ENCODE results near the gene DNAJB6.

Gene DNAJB6

GRCh38 chr7:157459966-157460365 lies 123.2 kb downstream of the DNAJB6 start:
- TF ChIP-seq, protein P1, sequence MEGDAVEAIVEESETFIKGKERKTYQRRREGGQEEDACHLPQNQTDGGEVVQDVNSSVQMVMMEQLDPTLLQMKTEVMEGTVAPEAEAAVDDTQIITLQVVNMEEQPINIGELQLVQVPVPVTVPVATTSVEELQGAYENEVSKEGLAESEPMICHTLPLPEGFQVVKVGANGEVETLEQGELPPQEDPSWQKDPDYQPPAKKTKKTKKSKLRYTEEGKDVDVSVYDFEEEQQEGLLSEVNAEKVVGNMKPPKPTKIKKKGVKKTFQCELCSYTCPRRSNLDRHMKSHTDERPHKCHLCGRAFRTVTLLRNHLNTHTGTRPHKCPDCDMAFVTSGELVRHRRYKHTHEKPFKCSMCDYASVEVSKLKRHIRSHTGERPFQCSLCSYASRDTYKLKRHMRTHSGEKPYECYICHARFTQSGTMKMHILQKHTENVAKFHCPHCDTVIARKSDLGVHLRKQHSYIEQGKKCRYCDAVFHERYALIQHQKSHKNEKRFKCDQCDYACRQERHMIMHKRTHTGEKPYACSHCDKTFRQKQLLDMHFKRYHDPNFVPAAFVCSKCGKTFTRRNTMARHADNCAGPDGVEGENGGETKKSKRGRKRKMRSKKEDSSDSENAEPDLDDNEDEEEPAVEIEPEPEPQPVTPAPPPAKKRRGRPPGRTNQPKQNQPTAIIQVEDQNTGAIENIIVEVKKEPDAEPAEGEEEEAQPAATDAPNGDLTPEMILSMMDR (IDR thresholded peaks at IDR 0.05), result no peak
- no peak overlapping the region for H3K27ac ChIP-seq
- H3K4me2 ChIP-seq (ENCODE audit: low read length), result no peak overlapping the region
- H3K9ac ChIP-seq, result no peak overlapping the region
- no peaks in the 10 kb centered on the region for H3K36me3 ChIP-seq (ENCODE audit: control insufficient read depth, insufficient read depth, low read length)
- no peaks in the 10 kb centered on the region for H3K9me3 ChIP-seq (ENCODE audit: control insufficient read depth, low read length)
- H3K27me3 ChIP-seq (ENCODE audit: control insufficient read depth, insufficient read depth, low read length), result peaks cover 3% of the 10 kb centered on the region
- no peak overlapping the region for H2AFZ ChIP-seq
- no peak overlapping the region for H3K4me3 ChIP-seq (ENCODE audit: low read depth, low read length)
- H3K79me2 ChIP-seq, result no peaks in the 10 kb centered on the region
- H3K4me1 ChIP-seq, result no peaks in the 10 kb centered on the region

DNA sequence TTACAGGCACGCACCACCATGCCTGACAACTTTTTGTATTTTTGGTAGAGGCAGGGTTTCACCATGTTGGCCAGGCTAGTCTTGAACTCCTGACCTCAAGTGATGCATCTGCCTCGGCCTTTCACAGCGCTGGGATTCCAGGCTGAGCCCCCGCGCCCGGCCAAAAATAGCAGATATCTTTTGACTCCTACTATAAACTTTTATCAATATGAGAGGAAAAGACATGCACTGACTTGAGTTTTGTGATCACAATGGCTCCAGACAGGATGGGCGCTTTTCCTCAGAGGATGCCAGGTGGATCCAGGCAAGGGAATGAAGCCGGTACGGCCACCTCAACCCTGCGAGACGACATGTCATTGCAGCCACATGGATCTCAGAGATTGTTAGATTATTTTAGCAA lies 123.9 kb downstream of the DNAJB6 start:
- H3K27ac ChIP-seq, result no peak overlapping the region
- H2AFZ ChIP-seq, result no peak overlapping the region
- peaks cover 7% of the 10 kb centered on the region for H3K27me3 ChIP-seq (ENCODE audit: control insufficient read depth, insufficient read depth, low read length)
- TF ChIP-seq, protein P1 (IDR thresholded peaks at IDR 0.05), result no peak
- H3K9me3 ChIP-seq (ENCODE audit: control insufficient read depth, low read length), result no peaks in the 10 kb centered on the region
- H3K4me1 ChIP-seq, result no peaks in the 10 kb centered on the region
- no peak overlapping the region for H3K4me3 ChIP-seq (ENCODE audit: low read depth, low read length)
- H3K79me2 ChIP-seq, result no peaks in the 10 kb centered on the region
- H3K4me2 ChIP-seq (ENCODE audit: low read length), result no peak overlapping the region
- H3K36me3 ChIP-seq (ENCODE audit: control insufficient read depth, insufficient read depth, low read length), result no peaks in the 10 kb centered on the region
- H3K9ac ChIP-seq, result no peak overlapping the region

- Histone ChIP-seq H3K9ac (no peak overlapping the region), H3K4me3 (ENCODE audit: low read depth, low read length) (no peak overlapping the region), H3K9me3 (ENCODE audit: control insufficient read depth, low read length) (no peaks in the 10 kb centered on the region), H3K27ac (no peak overlapping the region), H3K4me1 (no peaks in the 10 kb centered on the region), H3K27me3 (ENCODE audit: control insufficient read depth, insufficient read depth, low read length) (peaks cover 12% of the 10 kb centered on the region), H3K4me2 (ENCODE audit: low read length) (no peak overlapping the region), H2AFZ (no peak overlapping the region), H3K79me2 (no peaks in the 10 kb centered on the region), H3K36me3 (ENCODE audit: control insufficient read depth, insufficient read depth, low read length) (no peaks in the 10 kb centered on the region)
- TF ChIP-seq, protein P1 (IDR thresholded peaks at IDR 0.05), result no peak
These were observed 125.0 kb downstream of the DNAJB6 start for GRCh38 chr7:157461573-157462418.

DNA sequence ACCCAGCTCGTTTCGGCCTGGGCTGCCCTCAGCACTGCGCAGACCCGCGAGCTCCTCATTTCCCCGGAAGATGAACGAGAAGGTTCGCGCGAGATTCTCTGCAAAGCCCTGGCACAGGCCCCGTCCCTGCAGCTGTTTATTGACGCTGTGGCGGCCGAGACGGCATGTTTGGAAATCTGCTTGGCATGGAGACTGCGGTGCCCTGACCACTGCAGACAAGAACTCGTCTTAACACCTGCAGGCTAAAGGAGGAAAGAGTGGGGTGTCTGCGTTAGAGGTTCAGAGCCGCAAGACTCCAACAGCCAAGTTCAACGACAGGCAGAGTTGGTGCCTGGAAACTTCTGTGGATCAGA lies 125.6 kb downstream of the DNAJB6 start:
- Histone ChIP-seq H3K36me3 (ENCODE audit: control insufficient read depth, insufficient read depth, low read length) (no peaks in the 10 kb centered on the region), H3K79me2 (no peaks in the 10 kb centered on the region), H3K4me3 (ENCODE audit: low read depth, low read length) (no peak overlapping the region), H3K27ac (no peak overlapping the region), H3K9ac (no peak overlapping the region), H3K4me2 (ENCODE audit: low read length) (no peak overlapping the region), H3K9me3 (ENCODE audit: control insufficient read depth, low read length) (no peaks in the 10 kb centered on the region), H2AFZ (no peak overlapping the region), H3K4me1 (no peaks in the 10 kb centered on the region), H3K27me3 (ENCODE audit: control insufficient read depth, insufficient read depth, low read length) (peaks cover 12% of the 10 kb centered on the region)
- TF ChIP-seq, protein P1 (IDR thresholded peaks at IDR 0.05), result no peak

DNA sequence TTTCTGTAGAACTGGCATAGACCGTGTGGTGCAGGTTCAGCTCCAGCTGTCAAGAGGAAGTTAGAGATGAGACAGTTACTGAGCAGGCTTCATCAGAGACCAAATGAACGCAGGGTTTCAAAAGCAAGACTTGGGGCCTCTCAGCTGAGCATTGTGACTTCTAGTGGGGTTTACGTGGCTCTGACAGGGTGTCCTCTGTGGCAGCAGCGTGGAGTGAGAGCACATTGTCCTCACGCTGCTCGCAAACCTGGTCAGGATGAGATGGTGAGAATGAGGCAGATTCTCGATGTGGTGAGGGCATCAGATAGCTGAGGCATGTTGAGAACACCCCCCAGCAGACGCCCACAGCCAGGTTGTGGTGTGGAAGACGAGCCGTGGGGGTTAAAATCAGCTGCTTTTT lies 126.0 kb downstream of the DNAJB6 start:
- H3K9me3 ChIP-seq (ENCODE audit: control insufficient read depth, low read length), result no peaks in the 10 kb centered on the region
- no peak overlapping the region for H2AFZ ChIP-seq
- no peak overlapping the region for H3K27ac ChIP-seq
- TF ChIP-seq, protein P1 (IDR thresholded peaks at IDR 0.05), result no peak
- no peaks in the 10 kb centered on the region for H3K79me2 ChIP-seq
- no peaks in the 10 kb centered on the region for H3K36me3 ChIP-seq (ENCODE audit: control insufficient read depth, insufficient read depth, low read length)
- peaks cover 12% of the 10 kb centered on the region for H3K27me3 ChIP-seq (ENCODE audit: control insufficient read depth, insufficient read depth, low read length)
- no peak overlapping the region for H3K9ac ChIP-seq
- no peaks in the 10 kb centered on the region for H3K4me1 ChIP-seq
- H3K4me3 ChIP-seq (ENCODE audit: low read depth, low read length), result no peak overlapping the region
- no peak overlapping the region for H3K4me2 ChIP-seq (ENCODE audit: low read length)

All from parathyroid adenoma (tissue), 2 donors.